OCI-LY1 (cell line): ENCODE data around the gene SUGCT.

ENCODE experiments used
- CTCF ChIP-seq: fragments of 200-600 bp; sonication (generic), shearing (Covaris generic); IDR thresholded peaks from 2 replicates; pipeline ENCODE4 v1.5.1; 2017; ENCODE audit warnings: mild to moderate bottlenecking, antibody characterized with exemption, low read length, moderate library complexity, mixed read lengths
- EZH2 ChIP-seq: fragments of 200-600 bp; sonication (generic), shearing (Covaris generic); IDR thresholded peaks from 2 replicates; pipeline ENCODE4 v1.8.0; 2017; ENCODE audit warnings: borderline replicate concordance, mixed run types, mild to moderate bottlenecking, antibody characterized with exemption, low read length, moderate library complexity, mixed read lengths

DNA sequence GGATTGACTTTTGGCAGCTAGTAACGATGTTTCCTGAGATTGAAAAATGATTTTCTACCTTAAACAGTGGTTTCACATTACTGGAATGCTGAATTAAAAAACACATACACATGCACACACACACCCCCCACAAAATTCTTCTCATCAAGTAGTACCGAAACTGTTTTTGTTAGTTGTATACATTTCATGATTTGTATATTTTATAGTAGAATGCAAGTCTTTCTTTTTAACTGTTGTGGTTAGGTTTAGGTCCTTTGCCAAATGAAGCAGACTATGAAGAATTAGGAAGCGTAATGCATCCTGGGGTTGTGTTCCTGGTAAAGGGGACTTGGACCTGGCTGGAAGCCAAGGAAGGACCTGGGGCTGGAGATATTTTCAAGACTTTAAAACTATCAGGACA, 505.8 kb downstream of the SUGCT start:
- TF ChIP-seq CTCF (no peak), EZH2 (no peak)
